ENCODE results near the gene PLEKHM1. TPM values are rescaled to one million over a fixed set of nuclear protein-coding genes. Genes with fewer than 3 reads are reported as not detected.
"Not testable (repeated sequence)": the region's sequence is repeated elsewhere in the genome, so short reads cannot be mapped to it uniquely, and the experiment has no call there.

Gene PLEKHM1
- total and polyA plus RNA-seq, 4 donors = 6.2 to 15.8 (median 8.5) TPM

- not testable (repeated sequence) for H3K36me3 ChIP-seq (ENCODE audit: control insufficient read depth in 4 of 4, insufficient read depth in 3 of 4, low read depth in 1 of 4, low read length in 3 of 4); H3K9me3 ChIP-seq (ENCODE audit: control insufficient read depth in 4 of 4, low read length in 3 of 4); DNase-seq (ENCODE audit: low spot score); H3K27me3 ChIP-seq (ENCODE audit: control insufficient read depth in 4 of 4, insufficient read depth in 4 of 4, low read length in 3 of 4); H3K9ac ChIP-seq (ENCODE audit: low read depth in 1 of 2, low read length in 2 of 2); H3K4me3 ChIP-seq (ENCODE audit: low read depth in 1 of 3, low read length in 3 of 3); H3K27ac ChIP-seq (ENCODE audit: low read depth in 1 of 2, low read length in 2 of 2)
- 94% methylated on average over 10 of the region's 10 CpGs for WGBS
- peaks cover 3 to 20% (median 9%) of the 10 kb centered on the region in 4 donors for H3K4me1 ChIP-seq (ENCODE audit: control insufficient read depth in 4 of 4, insufficient read depth in 4 of 4, low read length in 3 of 4)
These were observed 46.9 kb downstream of the PLEKHM1 start for GRCh38 chr17:45443371-45444260.

GRCh38 chr17:45441526-45442310 lies 48.8 kb downstream of the PLEKHM1 start:
- Histone ChIP-seq H3K4me1 (ENCODE audit: control insufficient read depth in 4 of 4, insufficient read depth in 4 of 4, low read length in 3 of 4) (peaks cover 0 to 7% (median 5%) of the 10 kb centered on the region in 4 donors), H3K36me3 (ENCODE audit: control insufficient read depth in 4 of 4, insufficient read depth in 3 of 4, low read depth in 1 of 4, low read length in 3 of 4) (peaks cover 0 to 10% (median 10%) of the 10 kb centered on the region in 4 donors), H3K4me3 (ENCODE audit: low read depth in 1 of 3, low read length in 3 of 3) (no peak overlapping the region), H3K9ac (ENCODE audit: low read depth in 1 of 2, low read length in 2 of 2) (no peak overlapping the region), H3K27me3 (ENCODE audit: control insufficient read depth in 4 of 4, insufficient read depth in 4 of 4, low read length in 3 of 4) (no peaks in the 10 kb centered on the region), H3K27ac (ENCODE audit: low read depth in 1 of 2, low read length in 2 of 2) (no peak overlapping the region), H3K9me3 (ENCODE audit: control insufficient read depth in 4 of 4, low read length in 3 of 4) (no peaks in the 10 kb centered on the region)
- TF ChIP-seq HNF4A (conservative IDR thresholded peaks at IDR 0.05) = no peak
- TF ChIP-seq NR2F2 (IDR thresholded peaks at IDR 0.05) = no peak
- no peak for TF ChIP-seq JUND (IDR thresholded peaks at IDR 0.05)
- TF ChIP-seq RAD21 (IDR thresholded peaks at IDR 0.05) = no peak
- TF ChIP-seq HNF4G (IDR thresholded peaks at IDR 0.05) = no peak
- TF ChIP-seq MAX (IDR thresholded peaks at IDR 0.05) = no peak
- TF ChIP-seq FOXA2 (IDR thresholded peaks at IDR 0.05) = no peak
- no peak for TF ChIP-seq RXRA (IDR thresholded peaks at IDR 0.05)
- no peak for TF ChIP-seq FOXA1 (IDR thresholded peaks at IDR 0.05)
- TF ChIP-seq ZBTB33 (IDR thresholded peaks at IDR 0.05) = no peak
- no peak for TF ChIP-seq SP1 (IDR thresholded peaks at IDR 0.05)
- 89% methylated on average over 14 of the region's 14 CpGs for WGBS
- DNase-seq (ENCODE audit: low spot score) = no peak

GRCh38 chr17:45440839-45441515 lies 49.5 kb downstream of the PLEKHM1 start:
- 82% methylated on average over 7 of the region's 7 CpGs for WGBS
- H3K27me3 ChIP-seq (ENCODE audit: control insufficient read depth in 4 of 4, insufficient read depth in 4 of 4, low read length in 3 of 4); H3K4me3 ChIP-seq (ENCODE audit: low read depth in 1 of 3, low read length in 3 of 3); H3K9me3 ChIP-seq (ENCODE audit: control insufficient read depth in 4 of 4, low read length in 3 of 4); H3K27ac ChIP-seq (ENCODE audit: low read depth in 1 of 2, low read length in 2 of 2); H3K9ac ChIP-seq (ENCODE audit: low read depth in 1 of 2, low read length in 2 of 2); H3K4me1 ChIP-seq (ENCODE audit: control insufficient read depth in 4 of 4, insufficient read depth in 4 of 4, low read length in 3 of 4); DNase-seq (ENCODE audit: low spot score): not testable (repeated sequence)
- H3K36me3 ChIP-seq (ENCODE audit: control insufficient read depth in 4 of 4, insufficient read depth in 3 of 4, low read depth in 1 of 4, low read length in 3 of 4) = peaks cover 0 to 16% (median 11%) of the 10 kb centered on the region in 4 donors
